H1 (cell line): Measurements from ENCODE around the gene IL10RA. TPM values are rescaled to one million over a fixed set of nuclear protein-coding genes. Genes with fewer than 3 reads are reported as not detected.

Experiments used
- polyA plus RNA-seq, 7 experiments: library from polyadenylated mRNA; depleted of rRNA in 3 of 7; stranded (reverse) in 5 of 7; unstranded in 2 of 7; fragments of >200 nt in 5 of 7; fragments of 200-250 nt in 2 of 7; gene quantifications; 1 replicate in 5 of 7; 2 replicates in 1 of 7; 4 replicates in 1 of 7; pipeline versions ENCODE4 v1.2.1 to v1.2.3, GENCODE V29; 2011 to 2013; ENCODE audit warnings: missing spikeins in 2 of 7, mixed read lengths in 2 of 7
- total RNA-seq: library from RNA; stranded (reverse); fragmentation: NEBNext Ultra II Directional; extraction: Animal tissue kit (Norgen Biotek cat#: 25700); gene quantifications from 2 replicates; pipeline ENCODE4 v1.2.1, GENCODE V29; 2021
- TF ChIP-seq, protein P1 (sequence below): IDR thresholded peaks from 2 replicates; pipeline ENCODE4 v1.6.1; 2011; ENCODE audit warnings: low read depth, mild to moderate bottlenecking, low read length; ENCODE audit not compliant: insufficient read depth

The IL10RA gene
- total and polyA plus RNA-seq, 2 of the 8 experiments (the other 6 are each of a cell fraction or from before 2014, with no cell fraction given): 0.05 to 0.11 TPM

DNA sequence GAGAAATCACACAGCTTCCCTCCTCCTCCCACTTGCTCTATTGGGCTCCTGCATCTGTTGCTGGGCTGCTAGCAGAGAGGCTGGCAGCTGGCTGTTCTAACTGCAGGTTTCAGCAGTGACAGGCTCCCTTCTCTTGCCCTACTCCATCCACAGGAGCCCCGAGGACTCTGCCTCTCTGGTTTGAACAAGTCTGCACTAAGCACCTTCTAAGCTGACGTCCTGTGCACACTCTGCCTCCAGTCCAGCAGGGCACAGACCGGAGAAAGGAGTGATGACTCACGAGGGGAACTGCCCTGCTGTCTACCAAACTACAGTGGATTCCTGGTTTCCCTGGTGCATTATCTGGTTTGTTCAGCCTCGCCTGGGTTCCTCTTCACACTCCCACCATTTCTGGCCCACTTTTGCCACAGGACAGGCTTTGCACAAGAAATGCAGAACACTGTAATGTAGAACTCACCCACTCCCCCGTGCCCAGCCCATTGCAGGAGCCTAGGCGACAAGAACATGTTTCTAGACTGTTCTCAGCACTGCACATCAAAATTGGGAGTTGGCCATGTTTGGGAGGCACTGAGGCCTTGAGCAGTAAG, 26.0 kb downstream of the IL10RA start (continued):
- TF ChIP-seq, protein P1, sequence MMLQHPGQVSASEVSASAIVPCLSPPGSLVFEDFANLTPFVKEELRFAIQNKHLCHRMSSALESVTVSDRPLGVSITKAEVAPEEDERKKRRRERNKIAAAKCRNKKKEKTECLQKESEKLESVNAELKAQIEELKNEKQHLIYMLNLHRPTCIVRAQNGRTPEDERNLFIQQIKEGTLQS: no peak
